Astrocyte of the hippocampus (primary cell): ENCODE data around the gene CAMK4.

Experiments used
- DNase-seq: peaks from one replicate; pipeline ENCODE4 v3.0.0; 2011; ENCODE audit warnings: low read depth, low spot score

Gene CAMK4

DNA sequence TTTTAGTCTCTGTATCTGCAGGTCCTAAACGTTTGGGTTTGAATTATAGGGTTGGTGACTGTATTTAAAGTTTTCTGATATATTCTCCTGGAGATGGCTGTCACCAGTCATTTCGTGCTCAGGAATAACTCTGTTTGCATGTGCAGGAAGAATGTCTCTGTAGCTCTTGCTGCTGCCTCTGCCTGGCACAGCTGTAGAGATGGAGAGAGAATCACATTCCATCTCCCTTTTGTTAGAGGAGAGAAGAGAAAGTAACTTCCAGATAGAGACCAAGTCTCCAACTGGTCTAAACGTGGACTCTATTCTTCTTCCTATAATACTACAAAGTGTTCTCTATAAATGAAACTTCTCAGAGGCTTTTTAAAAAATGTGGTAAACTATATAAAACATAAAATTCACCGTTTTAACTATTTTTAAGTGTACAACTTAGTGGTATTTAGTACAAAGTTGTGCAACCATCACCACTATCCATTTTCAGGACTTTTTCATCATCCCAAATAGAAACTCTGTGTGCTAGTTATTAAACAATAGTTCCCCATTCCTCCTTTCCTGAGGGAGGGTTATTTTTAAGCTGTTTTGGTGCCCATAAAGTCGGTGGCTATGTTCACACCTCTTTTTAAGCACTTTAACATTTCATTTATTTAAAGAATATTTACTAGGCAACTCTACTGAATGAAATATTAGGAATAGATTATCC lies 308.9 kb downstream of the CAMK4 start:
- no peak for DNase-seq

DNA sequence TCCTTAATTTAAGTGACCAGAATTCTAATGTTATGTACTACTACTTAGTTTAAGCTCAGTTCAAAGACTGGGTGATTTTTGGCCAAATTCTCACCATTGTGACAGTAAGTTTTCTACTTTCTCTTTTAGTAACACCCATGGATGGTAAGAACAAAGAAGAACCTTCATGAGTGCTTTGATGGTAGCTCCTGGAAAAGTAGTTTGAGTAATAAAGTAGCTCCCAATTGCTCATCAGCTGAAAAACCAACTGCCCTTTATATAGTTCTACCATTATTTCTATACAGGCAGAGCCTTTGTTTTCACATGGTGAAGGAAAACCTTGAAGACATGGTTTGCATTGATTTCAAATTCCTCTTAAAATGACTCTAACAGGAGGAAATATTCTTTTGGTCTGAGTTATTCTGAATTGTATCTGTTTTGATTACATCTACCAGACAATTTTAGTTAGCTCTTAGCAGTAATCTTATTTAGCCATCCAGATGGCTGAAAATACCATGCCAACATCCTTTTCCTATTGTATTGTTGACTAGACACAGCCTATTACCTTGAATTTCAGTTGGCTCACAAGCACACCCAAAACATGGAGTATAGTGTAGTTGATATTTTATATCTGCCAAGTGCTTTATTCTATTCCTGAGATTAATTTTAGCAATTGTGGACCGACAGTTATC lies 311.8 kb downstream of the CAMK4 start:
- no peak for DNase-seq

DNA sequence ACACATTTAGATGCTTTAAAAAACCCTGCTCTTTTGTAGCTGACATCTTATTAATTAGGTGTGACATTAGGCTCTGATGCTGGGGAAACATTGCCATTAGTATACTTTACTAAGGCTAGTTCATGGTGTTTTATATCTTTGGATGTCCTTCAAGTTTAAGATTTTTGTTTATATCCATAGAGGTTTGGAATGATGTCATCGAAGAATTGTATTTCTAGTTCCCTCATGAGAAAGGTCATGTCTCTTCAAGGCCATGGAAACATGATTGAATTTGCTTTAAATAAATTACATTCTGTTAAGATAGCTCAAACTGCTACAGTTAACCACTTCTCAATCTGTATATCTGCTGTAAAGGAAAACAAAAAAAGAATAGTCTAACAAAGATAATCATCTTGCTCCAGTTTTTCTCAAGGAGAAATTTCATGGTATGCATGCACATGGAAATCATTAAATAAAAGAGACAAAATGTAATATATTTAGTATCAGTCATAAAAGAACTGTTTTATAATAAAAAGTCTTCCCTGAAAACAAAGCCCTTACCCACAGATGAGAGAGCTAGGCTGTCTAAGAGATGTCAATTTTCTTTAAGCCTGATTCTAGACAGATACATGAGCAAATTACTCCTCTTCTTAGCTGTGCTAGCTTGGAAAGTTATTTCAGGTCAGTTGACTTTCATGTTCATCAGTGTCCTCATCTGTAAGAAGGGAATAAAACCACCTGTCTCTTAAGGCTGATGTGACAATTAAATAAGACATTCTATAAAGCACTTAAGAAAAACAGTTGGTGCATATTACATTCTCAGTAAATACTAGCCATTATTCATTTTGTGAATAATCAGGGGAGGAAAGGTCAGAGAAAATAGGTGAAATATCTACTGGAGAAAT lies 313.2 kb downstream of the CAMK4 start:
- DNase-seq: no peak
